GM23248 (cell line): Measurements from ENCODE around the gene TYW5. TPM values are rescaled to one million over a fixed set of nuclear protein-coding genes. Genes with fewer than 3 reads are reported as not detected.

Experiments used
- DNase-seq: peaks from one replicate; pipeline ENCODE4 v3.0.0-alpha.2; 2015
- H2AFZ ChIP-seq: fragments of 200-600 bp; sonication (generic); 2 replicates; pipeline ENCODE4 v1.6.1; 2016; ENCODE audit warnings: antibody characterized with exemption
- H3F3A ChIP-seq: fragments of 200-600 bp; sonication (generic); 2 replicates; pipeline ENCODE4 v1.6.1; 2016; ENCODE audit warnings: mild to moderate bottlenecking, antibody characterized with exemption, mixed run types; ENCODE audit not compliant: insufficient read depth
- H3K27ac ChIP-seq: fragments of 200-600 bp; sonication (generic); 2 replicates; pipeline ENCODE4 v1.5.1; 2016; ENCODE audit warnings: mild to moderate bottlenecking
- H3K27me3 ChIP-seq: fragments of 200-600 bp; sonication (generic); replicated peaks from 2 replicates; pipeline ENCODE4 v1.6.1; 2016; ENCODE audit warnings: mild to moderate bottlenecking; ENCODE audit not compliant: insufficient read depth
- H3K36me3 ChIP-seq: fragments of 200-600 bp; sonication (generic); 2 replicates; pipeline ENCODE4 v1.6.1; 2016; ENCODE audit warnings: low read depth, mild to moderate bottlenecking
- H3K4me1 ChIP-seq: fragments of 200-600 bp; sonication (generic); 2 replicates; pipeline ENCODE4 v1.6.1; 2016; ENCODE audit warnings: mild to moderate bottlenecking; ENCODE audit not compliant: insufficient read depth
- H3K4me2 ChIP-seq: fragments of 200-600 bp; sonication (generic); one replicate; pipeline ENCODE4 v1.6.1; 2016; ENCODE audit warnings: mild to moderate bottlenecking; ENCODE audit not compliant: unreplicated experiment
- H3K4me3 ChIP-seq: fragments of 200-600 bp; sonication (generic); 2 replicates; pipeline ENCODE4 v1.5.1; 2016; ENCODE audit warnings: mild to moderate bottlenecking
- H3K79me2 ChIP-seq: fragments of 200-600 bp; sonication (generic); 2 replicates; pipeline ENCODE4 v1.6.1; 2016; ENCODE audit warnings: mild to moderate bottlenecking; ENCODE audit not compliant: insufficient read depth
- H3K9ac ChIP-seq: fragments of 200-600 bp; sonication (generic); 2 replicates; pipeline ENCODE4 v1.6.1; 2016; ENCODE audit warnings: mild to moderate bottlenecking
- H3K9me2 ChIP-seq: fragments of 200-600 bp; sonication (generic); 2 replicates; pipeline ENCODE4 v1.6.1; 2016; ENCODE audit warnings: mixed run types, mild to moderate bottlenecking, moderate library complexity; ENCODE audit not compliant: insufficient read depth
- H3K9me3 ChIP-seq: fragments of 200-600 bp; sonication (generic); one replicate; pipeline ENCODE4 v1.6.1; 2017; ENCODE audit warnings: low read depth
- H4K20me1 ChIP-seq: fragments of 200-600 bp; sonication (generic); 2 replicates; pipeline ENCODE4 v1.6.0; 2016; ENCODE audit not compliant: insufficient read depth
- EZH2 ChIP-seq: fragments of 200-600 bp; sonication (generic); IDR thresholded peaks from 2 replicates; pipeline ENCODE4 v1.6.1; 2018; ENCODE audit warnings: antibody characterized with exemption, mild to moderate bottlenecking; ENCODE audit not compliant: insufficient read depth, poor library complexity, severe bottlenecking
- EZH2phosphoT487 ChIP-seq: fragments of 200-600 bp; sonication (generic); IDR thresholded peaks from 2 replicates; pipeline ENCODE4 v1.6.1; 2018; ENCODE audit warnings: antibody characterized with exemption, moderate library complexity, mild to moderate bottlenecking, low read depth; ENCODE audit not compliant: insufficient read depth
- WGBS, 2 experiments: methylation state at CpG; one replicate each; pipeline ENCODE4 v1.1.6; 2015 to 2017; ENCODE audit warnings: low lambda C conversion rate in 2 of 2, low coverage in 1 of 2; ENCODE audit errors: missing lambda C conversion rate in 2 of 2; 5-methylcytosine and 5-hydroxymethylcytosine counted together
- in situ Hi-C: fragments of 300-500 bp; cut with MboI; formaldehyde crosslinking; loops from 2 replicates; pipeline ENCODE4 v1.15.0; 2020
- polyA plus RNA-seq: library from polyadenylated mRNA; unstranded; fragments of >200 nt; fragmentation: Nextera tagmentation; extraction: Ambion mirVana; gene quantifications from 2 replicates; pipeline ENCODE4 v1.2.1, GENCODE V29; 2016
- total RNA-seq: library from RNA; depleted of rRNA; stranded (reverse); fragments of >200 nt; shearing (Covaris generic); gene quantifications from 2 replicates; pipeline ENCODE4 v1.2.3, GENCODE V29; 2014

Gene TYW5
- total and polyA plus RNA-seq, 2 experiments from 2014 or later: 6.6 to 7.0 TPM

DNA sequence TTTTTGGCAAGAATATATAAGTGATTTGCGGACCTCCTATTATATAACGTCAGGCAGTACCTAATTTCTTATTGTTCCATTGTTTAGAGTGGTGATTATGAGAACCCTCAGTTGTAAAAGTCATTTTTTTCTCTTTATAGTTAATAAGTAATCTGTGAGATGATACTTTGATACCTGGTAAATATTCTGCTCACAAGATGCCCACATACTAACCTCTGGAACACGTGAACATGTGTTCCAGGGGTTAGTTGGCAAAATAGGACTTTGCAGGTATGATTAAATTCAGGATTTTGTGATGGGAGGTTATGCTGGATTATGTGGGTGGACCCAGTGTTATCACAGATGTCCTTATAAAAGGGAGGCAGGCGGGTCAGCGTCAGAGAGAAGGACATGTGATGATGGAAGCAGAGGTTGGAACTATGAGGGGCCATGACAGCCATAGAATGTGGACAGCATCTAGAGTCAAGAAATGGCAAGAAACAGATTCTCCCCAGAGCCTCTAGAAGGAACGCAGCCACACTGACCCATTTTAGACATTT, 16.9 kb upstream of the TYW5 start:
- Histone ChIP-seq H3K27me3 (no peaks in the 10 kb centered on the region), H4K20me1 (no peaks in the 10 kb centered on the region), H3K4me3 (no peak overlapping the region), H3K79me2 (no peaks in the 10 kb centered on the region), H3K9ac (no peak overlapping the region), H3F3A (peaks cover 4% of the 10 kb centered on the region; the same call in 1 of the 2 replicates), H3K9me2 (no peaks in the 10 kb centered on the region), H3K27ac (no peak overlapping the region), H3K36me3 (no peaks in the 10 kb centered on the region), H3K9me3 (no peaks in the 10 kb centered on the region), H3K4me2 (no peak overlapping the region), H2AFZ (no peak overlapping the region), H3K4me1 (peaks cover 15% of the 10 kb centered on the region)
- in situ Hi-C loops: loop anchor here (10.0 to 25.0 kb wide), 3 partner anchors 513 to 890 kb away; partner anchors contain the start of gene CLK1
- no peak for DNase-seq
- TF ChIP-seq EZH2phosphoT487 (no peak), EZH2 (no peak)
- 85 to 89% methylated on average over 6 of the region's 6 CpGs for WGBS, 2 experiments

- Histone ChIP-seq H3K4me1 (no peaks in the 10 kb centered on the region), H3K4me2 (no peak overlapping the region), H2AFZ (no peak overlapping the region), H3K9me2 (no peaks in the 10 kb centered on the region), H3K27me3 (no peaks in the 10 kb centered on the region), H3K4me3 (no peak overlapping the region), H3K9ac (no peak overlapping the region), H3F3A (no peaks in the 10 kb centered on the region; the same call in 1 of the 2 replicates), H3K27ac (no peak overlapping the region), H3K79me2 (no peaks in the 10 kb centered on the region), H3K36me3 (peaks cover 19% of the 10 kb centered on the region), H4K20me1 (no peaks in the 10 kb centered on the region), H3K9me3 (no peaks in the 10 kb centered on the region)
- TF ChIP-seq EZH2phosphoT487: no peak
- TF ChIP-seq EZH2: no peak
- in situ Hi-C loops: loop anchor here (25.0 kb wide), 1 partner anchor 894 kb away; the partner anchor contains the start of gene CLK1
- no peak for DNase-seq
- WGBS, 2 experiments: 86 to 100% methylated on average over 1 of the region's 1 CpG
Observed at GRCh38 chr2:199968126-199968525, 12.8 kb upstream of the TYW5 start.

DNA sequence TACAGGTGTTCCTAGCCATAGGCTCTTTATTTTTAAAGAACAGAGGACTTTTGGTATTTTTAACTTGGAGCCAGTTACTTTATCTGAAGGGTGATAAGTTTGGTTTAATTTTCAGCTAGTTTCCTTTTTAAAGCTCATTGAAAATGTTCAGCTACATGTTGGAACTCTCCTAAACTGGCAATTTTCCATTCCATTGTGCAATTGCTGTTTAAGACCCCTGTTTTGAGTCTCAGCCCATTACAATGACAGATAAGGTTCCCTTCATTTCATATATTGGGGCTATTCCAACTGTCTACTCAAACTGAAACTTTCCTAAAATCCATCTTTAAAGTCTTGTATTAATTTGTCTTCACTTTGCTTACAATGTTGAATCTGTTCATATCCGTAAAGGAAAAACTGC, 11.7 kb upstream of the TYW5 start:
- H4K20me1 ChIP-seq: no peaks in the 10 kb centered on the region
- no peak for DNase-seq
- in situ Hi-C loops: loop anchor here (25.0 kb wide), 1 partner anchor 895 kb away; the partner anchor contains the start of gene CLK1
- no peak overlapping the region for H3K27ac ChIP-seq
- H3K9me3 ChIP-seq: no peaks in the 10 kb centered on the region
- no peak for TF ChIP-seq EZH2phosphoT487
- TF ChIP-seq EZH2: no peak
- no peaks in the 10 kb centered on the region; the same call in 1 of the 2 replicates for H3F3A ChIP-seq
- H3K27me3 ChIP-seq: no peaks in the 10 kb centered on the region
- no peak overlapping the region for H2AFZ ChIP-seq
- no peak overlapping the region for H3K4me3 ChIP-seq
- no peak overlapping the region for H3K4me2 ChIP-seq
- H3K36me3 ChIP-seq: peaks cover 27% of the 10 kb centered on the region
- H3K4me1 ChIP-seq: no peaks in the 10 kb centered on the region
- no peaks in the 10 kb centered on the region for H3K79me2 ChIP-seq
- WGBS, 2 experiments: 96 to 100% methylated on average over 1 of the region's 1 CpG
- no peak overlapping the region for H3K9ac ChIP-seq
- H3K9me2 ChIP-seq: no peaks in the 10 kb centered on the region

- Histone ChIP-seq H3K9me3 (no peaks in the 10 kb centered on the region), H3K9me2 (no peaks in the 10 kb centered on the region), H3K27ac (no peak overlapping the region), H3K4me2 (no peak overlapping the region), H3K4me3 (no peak overlapping the region), H3K36me3 (peaks cover 33% of the 10 kb centered on the region), H3F3A (no peaks in the 10 kb centered on the region; the same call in 1 of the 2 replicates), H2AFZ (no peak overlapping the region), H3K4me1 (no peaks in the 10 kb centered on the region), H3K79me2 (no peaks in the 10 kb centered on the region), H4K20me1 (no peaks in the 10 kb centered on the region), H3K9ac (no peak overlapping the region), H3K27me3 (no peaks in the 10 kb centered on the region)
- DNase-seq: no peak
- WGBS, 2 experiments: 100% methylated on average over 2 of the region's 2 CpGs
- in situ Hi-C loops: loop anchor here (25.0 kb wide), 1 partner anchor 896 kb away; the partner anchor contains the start of gene CLK1
- TF ChIP-seq EZH2 (no peak), EZH2phosphoT487 (no peak)
Observed at GRCh38 chr2:199966405-199966804, 11.1 kb upstream of the TYW5 start.
